ENCODE measurements around the gene ANK2. TPM values are rescaled to one million over a fixed set of nuclear protein-coding genes. Genes with fewer than 3 reads are reported as not detected.

Gene ANK2
- total RNA-seq, 6 donors from 2014 or later, result 4.2 to 23.3 (median 8.5) TPM

- no peak for TF ChIP-seq POLR2A (IDR thresholded peaks at IDR 0.05)
- TF ChIP-seq CTCF (IDR thresholded peaks at IDR 0.05), result no peak
- TF ChIP-seq EP300 (IDR thresholded peaks at IDR 0.05), result no peak
- TF ChIP-seq POLR2AphosphoS5 (IDR thresholded peaks at IDR 0.05), result no peak
- no peak for ATAC-seq (ENCODE audit: low FRiP score in 2 of 2)
- WGBS, 2 donors, result 81 to 88% methylated on average over 2 of the region's 2 CpGs
- no peaks in the 10 kb centered on the region for H3K36me3 ChIP-seq
- H3K4me1 ChIP-seq, result no peaks in the 10 kb centered on the region
- H3K27me3 ChIP-seq, result no peaks in the 10 kb centered on the region
- H3K27ac ChIP-seq, result no peak overlapping the region
- DNase-seq, result no peak
- no peak overlapping the region for H3K4me3 ChIP-seq
- no peaks in the 10 kb centered on the region for H3K9me3 ChIP-seq
Observed at GRCh38 chr4:113070755-113071154, 21.3 kb downstream of the ANK2 start.

- H3K4me1 ChIP-seq, result no peaks in the 10 kb centered on the region
- H3K36me3 ChIP-seq, result no peaks in the 10 kb centered on the region
- no peak overlapping the region for H3K27ac ChIP-seq
- 88 to 91% methylated on average over 4 of the region's 4 CpGs for WGBS, 2 donors
- no peak overlapping the region for H3K4me3 ChIP-seq
- H3K27me3 ChIP-seq, result no peaks in the 10 kb centered on the region
- ATAC-seq (ENCODE audit: low FRiP score in 2 of 2), result no peak
- DNase-seq, result no peak
- H3K9me3 ChIP-seq, result no peaks in the 10 kb centered on the region
- TF ChIP-seq CTCF (IDR thresholded peaks at IDR 0.05), result no peak
- TF ChIP-seq POLR2A (IDR thresholded peaks at IDR 0.05), result no peak
- TF ChIP-seq EP300 (IDR thresholded peaks at IDR 0.05), result no peak
- TF ChIP-seq POLR2AphosphoS5 (IDR thresholded peaks at IDR 0.05), result no peak
Observed at GRCh38 chr4:113071274-113071673, 21.8 kb downstream of the ANK2 start.

GRCh38 chr4:113071805-113072204 is 22.4 kb downstream of the ANK2 start:
- 71 to 90% methylated on average over 2 of the region's 2 CpGs for WGBS, 2 donors
- Histone ChIP-seq H3K27me3 (no peaks in the 10 kb centered on the region), H3K4me3 (no peak overlapping the region), H3K4me1 (no peaks in the 10 kb centered on the region), H3K27ac (no peak overlapping the region), H3K9me3 (no peaks in the 10 kb centered on the region), H3K36me3 (no peaks in the 10 kb centered on the region)
- ATAC-seq (ENCODE audit: low FRiP score in 2 of 2) (no peak), DNase-seq (no peak)
- TF ChIP-seq CTCF (IDR thresholded peaks at IDR 0.05) (no peak), POLR2AphosphoS5 (IDR thresholded peaks at IDR 0.05) (no peak)

GRCh38 chr4:113073451-113074005 is 24.1 kb downstream of the ANK2 start:
- no peak overlapping the region for H3K27ac ChIP-seq
- ATAC-seq (ENCODE audit: low FRiP score in 2 of 2) (no peak), DNase-seq (no peak)
- H3K9me3 ChIP-seq, result no peaks in the 10 kb centered on the region
- TF ChIP-seq POLR2AphosphoS5 (IDR thresholded peaks at IDR 0.05) (no peak), CTCF (IDR thresholded peaks at IDR 0.05) (no peak), POLR2A (IDR thresholded peaks at IDR 0.05) (no peak), EP300 (IDR thresholded peaks at IDR 0.05) (no peak)
- WGBS, 2 donors, result 82 to 93% methylated on average over 9 of the region's 9 CpGs
- H3K4me1 ChIP-seq, result no peaks in the 10 kb centered on the region
- H3K4me3 ChIP-seq, result no peak overlapping the region
- H3K27me3 ChIP-seq, result no peaks in the 10 kb centered on the region
- no peaks in the 10 kb centered on the region for H3K36me3 ChIP-seq

- no peaks in the 10 kb centered on the region for H3K4me1 ChIP-seq
- no peaks in the 10 kb centered on the region for H3K9me3 ChIP-seq
- no peaks in the 10 kb centered on the region for H3K36me3 ChIP-seq
- DNase-seq (no peak), ATAC-seq (ENCODE audit: low FRiP score in 2 of 2) (no peak)
- no peak for TF ChIP-seq POLR2A (IDR thresholded peaks at IDR 0.05)
- no peak for TF ChIP-seq EP300 (IDR thresholded peaks at IDR 0.05)
- no peak for TF ChIP-seq POLR2AphosphoS5 (IDR thresholded peaks at IDR 0.05)
- TF ChIP-seq CTCF (IDR thresholded peaks at IDR 0.05), result no peak
- H3K27ac ChIP-seq, result no peak overlapping the region
- H3K27me3 ChIP-seq, result no peaks in the 10 kb centered on the region
- H3K4me3 ChIP-seq, result no peak overlapping the region
- WGBS, 2 donors, result 65 to 83% methylated on average over 1 of the region's 1 CpG
Observed at GRCh38 chr4:113077575-113077974, 28.1 kb downstream of the ANK2 start.

Measured in upper lobe of left lung (tissue), 6 donors.